Measurements from ENCODE around the gene TEP1.

GRCh38 chr14:20416223-20416622 is 2.9 kb upstream of the TEP1 start:
- TF ChIP-seq CTCF (IDR thresholded peaks at IDR 0.05; ENCODE audit: low read depth, low read length, poor library complexity, severe bottlenecking) (no peak), EZH2phosphoT487 (IDR thresholded peaks at IDR 0.05; ENCODE audit: borderline replicate concordance, low read length) (no peak)

All from DOHH2 (cell line).